ENCODE data around the gene RALGAPA2.
A peak's percentile ranks its signal among the peaks of the same experiment; 100 is the strongest.

RALGAPA2 gene

DNA sequence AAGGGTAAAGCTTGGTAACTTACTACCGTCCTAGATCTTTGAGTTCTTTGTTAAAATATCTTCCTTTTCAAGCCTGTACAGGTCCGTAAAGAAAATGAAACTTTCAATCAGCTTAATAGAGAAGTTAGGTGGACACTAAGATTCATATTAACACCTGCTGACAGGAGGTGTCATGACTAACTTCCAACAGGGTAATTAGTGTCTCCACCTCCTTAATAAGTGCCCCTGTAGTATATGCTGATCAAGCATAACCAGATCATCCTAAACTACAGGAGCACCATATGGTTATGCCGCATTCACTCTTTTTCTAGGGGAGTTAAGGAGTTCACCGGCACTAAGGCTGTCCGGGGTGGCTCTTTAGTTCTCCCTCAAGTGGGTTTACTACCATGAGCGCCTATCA is 23.9 kb upstream of the RALGAPA2 start:
- DNase-seq (ENCODE audit: low spot score) = no peak
- Mint-ChIP-seq H3K27ac (no peak overlapping the region), H3K36me3 (ENCODE audit: low read depth) (no peaks in the 10 kb centered on the region), H3K27me3 (ENCODE audit: low read depth) (peaks cover 4% of the 10 kb centered on the region), H3K4me1 (ENCODE audit: low read depth) (peaks cover 12% of the 10 kb centered on the region), H3K9me3 (no peaks in the 10 kb centered on the region), H3K4me3 (no peak overlapping the region)

DNA sequence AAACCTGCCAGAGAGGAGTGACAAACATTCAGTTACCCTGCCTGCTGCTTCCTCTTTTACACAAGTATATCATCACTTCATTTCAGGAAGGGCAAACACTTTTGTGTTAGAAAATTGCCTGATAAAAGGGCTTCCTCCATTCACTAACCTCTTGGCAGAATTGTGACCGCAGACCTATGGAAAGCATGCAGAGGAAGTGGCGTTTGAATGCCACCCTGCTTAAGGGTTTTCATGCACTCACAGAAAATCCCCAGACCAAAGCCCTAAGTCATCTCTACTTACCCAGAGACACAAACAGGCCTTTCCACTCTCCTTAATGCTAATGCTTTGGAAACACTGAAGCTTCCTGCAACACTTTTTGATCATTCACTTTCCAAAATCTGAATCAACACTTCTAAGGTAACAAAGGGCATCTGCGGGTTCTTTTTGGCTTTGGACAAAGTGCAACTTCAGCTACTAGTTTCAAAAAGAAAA is 22.1 kb upstream of the RALGAPA2 start:
- peaks cover 12% of the 10 kb centered on the region for H3K4me1 Mint-ChIP-seq (ENCODE audit: low read depth)
- no peaks in the 10 kb centered on the region for H3K36me3 Mint-ChIP-seq (ENCODE audit: low read depth)
- peak overlapping the region; percentile 39 for H3K27ac Mint-ChIP-seq
- H3K9me3 Mint-ChIP-seq = no peaks in the 10 kb centered on the region
- peaks cover 4% of the 10 kb centered on the region for H3K27me3 Mint-ChIP-seq (ENCODE audit: low read depth)
- DNase-seq (ENCODE audit: low spot score) = peak; percentile 35
- no peak overlapping the region for H3K4me3 Mint-ChIP-seq

DNA sequence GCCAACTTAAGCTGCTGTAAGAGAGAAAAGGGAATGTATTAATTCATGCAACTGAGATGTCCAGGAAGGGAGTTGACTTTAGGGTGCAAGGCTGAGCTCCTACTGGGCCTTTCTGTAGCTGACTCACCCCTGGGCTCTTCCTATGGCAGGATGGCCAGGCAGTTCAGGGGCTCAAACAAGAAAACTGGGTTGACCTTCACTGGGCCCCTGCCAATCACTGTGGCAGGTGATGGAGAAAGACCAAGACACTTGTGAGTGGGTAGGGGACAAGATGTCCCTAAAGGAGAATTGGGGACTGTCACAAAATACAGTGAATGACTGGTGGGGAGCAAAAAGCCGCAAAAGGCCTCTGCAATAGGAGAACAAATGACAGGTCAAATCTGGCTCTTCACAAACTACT is 21.5 kb upstream of the RALGAPA2 start:
- Mint-ChIP-seq H3K9me3 (no peaks in the 10 kb centered on the region), H3K4me1 (ENCODE audit: low read depth) (peaks cover 12% of the 10 kb centered on the region), H3K27ac (no peak overlapping the region), H3K4me3 (no peak overlapping the region), H3K27me3 (ENCODE audit: low read depth) (no peaks in the 10 kb centered on the region), H3K36me3 (ENCODE audit: low read depth) (no peaks in the 10 kb centered on the region)
- DNase-seq (ENCODE audit: low spot score) = no peak

DNA sequence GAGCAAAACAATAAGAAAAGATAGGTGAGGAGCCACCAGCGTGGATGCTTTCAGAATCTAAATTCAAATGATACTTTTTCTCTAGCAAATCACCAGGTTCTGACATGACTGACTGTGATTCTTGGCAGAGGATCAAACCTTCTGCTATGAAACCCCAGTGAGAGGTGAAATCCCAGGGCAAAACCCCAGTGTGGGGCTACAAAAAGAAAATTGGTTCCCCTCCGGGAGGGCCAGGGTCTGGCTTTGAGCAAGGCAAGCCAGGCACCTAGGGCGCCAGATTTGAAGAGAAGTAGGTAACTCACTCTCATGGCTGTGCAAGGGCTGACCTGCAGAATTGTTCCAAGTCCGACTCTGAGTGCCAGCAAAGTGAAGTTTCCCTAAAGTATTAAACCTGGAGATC is 20.2 kb upstream of the RALGAPA2 start:
- H3K36me3 Mint-ChIP-seq (ENCODE audit: low read depth) = no peaks in the 10 kb centered on the region
- no peaks in the 10 kb centered on the region for H3K9me3 Mint-ChIP-seq
- DNase-seq (ENCODE audit: low spot score) = no peak
- H3K27ac Mint-ChIP-seq = no peak overlapping the region
- no peak overlapping the region for H3K4me3 Mint-ChIP-seq
- H3K4me1 Mint-ChIP-seq (ENCODE audit: low read depth) = peaks cover 12% of the 10 kb centered on the region
- no peaks in the 10 kb centered on the region for H3K27me3 Mint-ChIP-seq (ENCODE audit: low read depth)

DNA sequence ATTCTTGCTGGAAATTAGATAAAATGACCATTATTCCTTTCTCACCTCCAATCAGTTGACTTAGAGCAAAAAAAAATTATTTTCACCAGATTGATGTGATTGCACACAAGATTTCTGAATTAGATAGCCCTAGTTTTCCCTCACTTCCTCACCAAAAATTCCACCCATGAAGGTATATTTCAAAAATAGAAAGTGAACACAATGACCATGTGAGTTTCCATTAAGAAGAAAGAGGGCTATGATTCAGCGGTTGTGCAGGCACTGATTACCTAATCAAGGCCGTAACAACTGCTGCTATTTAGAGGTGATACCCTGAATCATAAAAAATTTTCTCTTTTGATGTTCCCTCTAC is 19.5 kb upstream of the RALGAPA2 start:
- H3K9me3 Mint-ChIP-seq = no peaks in the 10 kb centered on the region
- no peaks in the 10 kb centered on the region for H3K36me3 Mint-ChIP-seq (ENCODE audit: low read depth)
- H3K27ac Mint-ChIP-seq = no peak overlapping the region
- no peak for DNase-seq (ENCODE audit: low spot score)
- peaks cover 12% of the 10 kb centered on the region for H3K4me1 Mint-ChIP-seq (ENCODE audit: low read depth)
- no peak overlapping the region for H3K4me3 Mint-ChIP-seq
- no peaks in the 10 kb centered on the region for H3K27me3 Mint-ChIP-seq (ENCODE audit: low read depth)

DNA sequence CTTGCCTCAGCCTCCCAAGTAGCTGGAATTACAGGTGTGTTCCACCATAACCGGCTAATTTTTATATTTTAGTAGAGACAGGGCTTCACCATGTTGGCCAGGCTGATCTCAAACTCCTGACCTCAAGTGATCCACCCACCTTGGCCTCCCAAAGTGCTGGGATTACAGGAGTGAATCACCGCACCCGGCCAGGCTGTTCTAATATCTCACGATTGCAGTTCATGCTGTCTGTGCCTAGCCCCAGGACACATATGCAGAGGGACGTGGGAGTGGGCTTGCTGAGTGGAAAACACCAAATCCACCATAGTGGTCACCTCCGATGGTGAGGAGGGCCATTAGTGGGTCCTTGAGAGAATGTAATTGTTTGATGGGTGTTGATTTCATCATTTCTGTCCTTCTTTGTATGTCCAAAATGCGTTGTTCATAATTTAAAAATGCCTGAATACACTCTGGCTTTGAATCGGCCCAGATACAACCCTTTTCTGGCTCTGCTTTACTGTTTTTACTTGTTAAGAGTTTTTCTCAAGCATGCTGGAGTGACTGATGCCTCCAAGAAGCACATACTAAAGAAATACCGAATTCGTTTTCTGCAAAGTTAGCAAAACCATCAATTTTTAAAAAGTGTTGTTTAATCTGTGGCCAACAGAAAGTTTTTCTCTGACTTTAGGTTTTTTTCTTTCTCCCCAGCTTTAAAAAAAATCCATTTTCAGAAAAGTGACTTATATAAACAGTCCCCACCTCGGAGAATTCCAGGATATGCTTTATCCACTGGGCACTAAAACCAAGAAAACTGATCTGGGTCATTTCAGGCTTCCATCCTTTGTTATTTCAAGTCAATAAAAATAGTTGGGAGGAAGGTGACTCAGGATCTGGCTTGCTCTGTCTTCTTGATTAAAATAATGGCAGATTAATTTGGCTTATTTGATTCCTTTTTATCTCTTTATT is 18.8 kb upstream of the RALGAPA2 start:
- peaks cover 12% of the 10 kb centered on the region for H3K4me1 Mint-ChIP-seq (ENCODE audit: low read depth)
- DNase-seq (ENCODE audit: low spot score) = no peak
- no peaks in the 10 kb centered on the region for H3K36me3 Mint-ChIP-seq (ENCODE audit: low read depth)
- H3K4me3 Mint-ChIP-seq = no peak overlapping the region
- H3K27ac Mint-ChIP-seq = no peak overlapping the region
- H3K27me3 Mint-ChIP-seq (ENCODE audit: low read depth) = no peaks in the 10 kb centered on the region
- no peaks in the 10 kb centered on the region for H3K9me3 Mint-ChIP-seq

DNA sequence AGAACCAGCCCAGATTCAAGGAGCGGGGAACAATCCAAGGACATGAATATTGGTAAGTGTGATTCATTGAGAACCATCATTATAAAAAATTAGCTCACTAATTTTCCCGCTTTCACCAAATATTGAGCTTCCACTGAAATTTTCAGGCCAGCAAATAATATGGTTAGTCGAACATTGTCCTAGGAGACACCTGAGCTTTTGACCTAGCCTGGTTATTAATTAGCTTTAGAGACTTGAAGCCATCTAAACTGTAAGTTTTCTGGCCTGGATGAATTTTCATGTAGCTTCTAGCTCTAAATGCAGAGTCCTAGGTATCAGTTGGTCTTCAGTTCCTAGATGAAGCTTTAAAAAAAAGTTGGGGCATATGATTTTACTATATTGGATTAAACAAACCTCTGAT is 17.1 kb upstream of the RALGAPA2 start:
- Mint-ChIP-seq H3K9me3 (no peaks in the 10 kb centered on the region), H3K4me3 (no peak overlapping the region), H3K27ac (no peak overlapping the region), H3K4me1 (ENCODE audit: low read depth) (peaks cover 9% of the 10 kb centered on the region), H3K36me3 (ENCODE audit: low read depth) (no peaks in the 10 kb centered on the region), H3K27me3 (ENCODE audit: low read depth) (peaks cover 6% of the 10 kb centered on the region)
- no peak for DNase-seq (ENCODE audit: low spot score)

DNA sequence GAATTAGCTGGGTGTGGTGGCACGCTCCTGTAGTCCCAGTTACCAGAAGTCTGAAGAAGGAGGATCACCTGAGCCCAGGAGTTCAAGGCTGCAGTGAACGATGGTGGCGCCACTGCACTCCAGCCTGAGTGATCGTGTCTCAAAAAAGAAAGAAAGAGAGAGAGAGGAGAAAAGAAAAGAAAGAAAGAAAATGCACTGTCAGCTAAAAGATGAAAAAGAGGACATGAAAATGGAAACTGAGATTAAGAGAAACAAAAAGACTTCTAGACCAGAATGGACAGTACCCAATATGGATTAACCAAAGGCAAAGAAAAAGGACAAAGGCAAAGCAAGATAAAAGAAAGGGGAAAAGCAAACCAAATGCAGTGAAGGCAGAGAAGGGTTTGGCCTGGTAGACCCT is 9.0 kb upstream of the RALGAPA2 start:
- DNase-seq (ENCODE audit: low spot score) = no peak
- Mint-ChIP-seq H3K27ac (no peak overlapping the region), H3K27me3 (ENCODE audit: low read depth) (peaks cover 6% of the 10 kb centered on the region), H3K36me3 (ENCODE audit: low read depth) (no peaks in the 10 kb centered on the region), H3K4me3 (no peak overlapping the region), H3K4me1 (ENCODE audit: low read depth) (no peaks in the 10 kb centered on the region), H3K9me3 (no peaks in the 10 kb centered on the region)

DNA sequence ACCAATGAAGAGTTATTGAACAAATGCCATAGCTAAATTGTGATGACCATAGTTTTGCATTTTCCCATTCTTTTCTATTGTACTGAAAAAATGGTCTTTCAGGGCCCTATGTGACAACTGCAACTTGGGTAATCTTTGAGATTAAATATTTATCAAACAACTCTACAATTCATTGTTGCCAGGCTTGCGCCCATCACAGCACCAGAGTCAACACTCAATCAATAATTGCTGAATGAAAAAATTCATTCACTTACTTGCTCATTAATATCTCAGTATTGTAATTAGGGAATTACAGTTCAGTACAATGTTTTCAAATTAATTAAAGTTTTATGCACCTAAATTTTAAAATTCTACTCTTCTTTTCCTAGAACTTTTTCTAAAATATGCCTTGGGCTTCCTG is 7.7 kb upstream of the RALGAPA2 start:
- Mint-ChIP-seq H3K4me1 (ENCODE audit: low read depth) (no peaks in the 10 kb centered on the region), H3K27ac (no peak overlapping the region), H3K36me3 (ENCODE audit: low read depth) (no peaks in the 10 kb centered on the region), H3K9me3 (no peaks in the 10 kb centered on the region), H3K27me3 (ENCODE audit: low read depth) (no peaks in the 10 kb centered on the region), H3K4me3 (no peak overlapping the region)
- DNase-seq (ENCODE audit: low spot score) = no peak

DNA sequence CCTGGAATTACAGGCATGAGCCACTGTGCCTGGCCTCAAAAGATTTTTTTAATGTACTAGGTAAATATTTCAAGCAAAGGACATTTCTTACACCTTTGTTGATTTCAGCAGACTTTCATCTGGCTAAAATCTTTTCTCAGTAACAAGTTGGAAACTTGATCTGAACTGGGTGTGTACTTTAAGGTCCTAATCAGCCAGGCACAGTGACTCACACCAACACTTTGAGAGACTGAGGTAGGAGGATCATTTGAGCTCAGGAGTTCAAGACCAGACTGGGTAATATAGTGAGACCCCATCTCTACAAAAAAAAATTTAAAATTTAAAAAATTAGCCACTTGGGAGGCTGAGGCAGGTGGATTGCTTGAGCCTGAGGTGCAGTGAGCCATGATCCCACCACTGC is 7.0 kb upstream of the RALGAPA2 start:
- Mint-ChIP-seq H3K27ac (no peak overlapping the region), H3K4me3 (no peak overlapping the region), H3K4me1 (ENCODE audit: low read depth) (no peaks in the 10 kb centered on the region), H3K36me3 (ENCODE audit: low read depth) (no peaks in the 10 kb centered on the region), H3K9me3 (no peaks in the 10 kb centered on the region), H3K27me3 (ENCODE audit: low read depth) (no peaks in the 10 kb centered on the region)
- no peak for DNase-seq (ENCODE audit: low spot score)

DNA sequence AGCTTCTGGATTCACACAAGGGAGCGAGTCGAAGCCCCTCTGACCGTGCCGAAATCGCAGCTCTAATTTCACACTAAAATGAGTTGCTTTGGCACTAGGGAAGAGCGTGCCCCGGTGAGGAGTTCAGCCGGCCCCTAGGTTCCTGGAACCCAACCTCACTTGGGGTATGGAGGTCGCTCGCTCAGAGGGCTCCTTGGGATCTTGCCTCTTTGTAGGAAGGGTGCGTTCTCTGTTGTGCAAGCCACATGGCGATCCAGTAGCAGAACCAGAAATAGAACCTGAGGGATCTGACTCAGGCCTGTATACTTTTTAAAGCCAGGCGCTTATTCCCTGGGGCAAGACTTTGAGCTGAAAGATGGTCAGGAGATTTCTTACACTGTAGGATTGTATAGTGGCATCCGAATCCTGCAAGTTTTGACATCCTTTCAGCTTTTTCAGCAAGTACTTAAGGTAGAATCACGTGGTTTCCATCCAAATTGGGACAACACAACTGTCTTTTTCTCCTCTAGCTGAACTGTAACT is 861 bp upstream of the RALGAPA2 start:
- no peak for DNase-seq (ENCODE audit: low spot score)
- Mint-ChIP-seq H3K4me1 (ENCODE audit: low read depth) (peaks cover 25% of the 10 kb centered on the region), H3K9me3 (no peaks in the 10 kb centered on the region), H3K27me3 (ENCODE audit: low read depth) (no peaks in the 10 kb centered on the region), H3K27ac (peak overlapping the region; percentile 95), H3K4me3 (peak overlapping the region; percentile 89), H3K36me3 (ENCODE audit: low read depth) (peaks cover 7% of the 10 kb centered on the region)

DNA sequence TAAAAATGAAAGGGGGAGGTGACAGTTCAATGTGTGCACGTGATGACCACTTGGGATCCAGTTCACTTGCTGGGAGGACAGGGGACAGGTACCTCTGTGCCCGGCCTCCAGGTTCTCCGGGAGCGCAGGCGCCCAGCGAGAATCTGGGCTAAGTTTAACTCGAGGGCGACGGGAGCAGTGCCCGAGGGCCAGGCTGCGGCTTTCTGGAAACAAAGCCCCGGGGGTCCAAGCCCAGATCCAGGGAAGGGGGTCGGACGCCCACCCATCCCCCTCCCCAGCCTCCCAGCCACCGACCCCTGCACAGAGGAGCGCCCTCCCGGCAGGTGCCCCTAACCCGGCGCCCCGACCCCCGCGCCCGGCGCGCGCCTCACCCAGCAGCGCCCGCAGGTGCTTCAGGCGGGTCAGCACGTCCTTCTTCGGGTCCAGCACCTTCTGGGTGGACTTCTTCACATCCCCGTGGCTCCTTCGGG is 405 bp downstream of the RALGAPA2 start:
- DNase-seq (ENCODE audit: low spot score) = no peak
- Mint-ChIP-seq H3K27me3 (ENCODE audit: low read depth) (no peaks in the 10 kb centered on the region), H3K9me3 (no peaks in the 10 kb centered on the region), H3K4me1 (ENCODE audit: low read depth) (peaks cover 28% of the 10 kb centered on the region), H3K36me3 (ENCODE audit: low read depth) (peaks cover 10% of the 10 kb centered on the region), H3K27ac (peak overlapping the region; percentile 95), H3K4me3 (peak overlapping the region; percentile 96)

DNA sequence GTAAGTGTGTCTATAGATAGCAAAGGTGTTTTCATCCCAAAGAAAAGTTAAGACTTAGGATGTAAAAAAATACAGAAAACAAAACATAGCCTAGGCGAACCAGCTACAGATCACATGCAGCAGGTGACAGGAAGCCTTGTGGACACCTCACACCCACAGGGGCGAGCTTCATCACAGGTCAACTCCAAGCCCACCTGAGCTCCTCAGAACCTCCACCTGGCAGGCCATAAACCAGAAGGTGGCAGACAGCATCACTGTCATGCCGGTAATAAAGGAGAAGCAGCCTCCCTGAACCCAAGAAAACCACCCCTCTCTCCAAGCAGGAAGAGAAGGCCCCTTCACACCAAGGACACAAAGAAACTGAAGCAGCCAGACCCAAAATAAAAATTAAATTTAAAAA is 1.0 kb downstream of the RALGAPA2 start:
- Mint-ChIP-seq H3K9me3 (no peaks in the 10 kb centered on the region), H3K4me1 (ENCODE audit: low read depth) (peaks cover 34% of the 10 kb centered on the region), H3K27me3 (ENCODE audit: low read depth) (no peaks in the 10 kb centered on the region), H3K4me3 (peak overlapping the region; percentile 96), H3K36me3 (ENCODE audit: low read depth) (peaks cover 13% of the 10 kb centered on the region), H3K27ac (peak overlapping the region; percentile 92)
- DNase-seq (ENCODE audit: low spot score) = no peak

DNA sequence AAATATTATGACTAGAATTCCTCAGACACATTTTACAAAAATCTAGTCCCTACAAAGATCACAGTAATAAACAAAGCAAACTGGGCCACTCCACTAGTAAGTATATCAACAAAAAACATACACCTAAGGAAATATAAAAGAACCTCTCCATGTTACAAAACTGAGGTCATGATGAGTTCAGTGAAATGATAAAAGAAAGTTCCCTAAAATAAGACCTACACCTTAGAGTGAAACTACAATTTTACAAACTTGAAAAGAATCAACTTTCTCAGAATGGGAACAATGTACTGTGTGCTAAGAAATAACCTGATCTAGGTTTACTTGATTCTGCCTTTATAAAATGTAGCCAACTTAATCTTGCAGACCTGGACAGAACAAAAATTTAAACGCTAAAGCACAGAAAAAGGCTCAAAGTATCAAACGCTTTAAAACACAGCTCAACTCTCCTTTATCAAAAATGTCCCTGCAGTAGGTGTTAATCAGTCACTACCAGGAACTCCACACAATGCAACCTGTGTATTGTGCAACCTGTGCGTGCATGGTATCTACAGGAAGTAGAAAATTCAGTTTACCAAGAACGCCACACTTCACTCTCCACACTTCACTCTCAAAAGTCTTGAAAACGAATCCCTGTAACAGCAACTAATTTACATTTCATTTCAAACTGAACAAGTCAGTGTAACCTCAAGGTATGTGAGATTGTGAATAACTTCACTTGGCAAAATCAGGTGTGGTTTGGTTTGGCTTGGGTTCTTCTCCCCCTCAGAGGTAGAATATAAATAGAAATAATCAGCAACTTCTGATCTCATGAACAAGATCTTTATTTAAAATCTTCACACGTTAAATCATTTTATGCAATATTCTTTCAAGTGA is 1.8 kb downstream of the RALGAPA2 start:
- peak overlapping the region; percentile 96 for H3K4me3 Mint-ChIP-seq
- H3K9me3 Mint-ChIP-seq = no peaks in the 10 kb centered on the region
- H3K4me1 Mint-ChIP-seq (ENCODE audit: low read depth) = peaks cover 40% of the 10 kb centered on the region
- no peaks in the 10 kb centered on the region for H3K27me3 Mint-ChIP-seq (ENCODE audit: low read depth)
- H3K36me3 Mint-ChIP-seq (ENCODE audit: low read depth) = peaks cover 13% of the 10 kb centered on the region
- peak overlapping the region; percentile 92 for H3K27ac Mint-ChIP-seq
- peak; percentile 29 for DNase-seq (ENCODE audit: low spot score)

All from T-helper 2 cell treated with Interferon-gamma antibody and Interleukin-4, amounts not matched to agents 5 μg/mL and 100 μg/mL, for 36 hours (primary cell).